GM12878 (cell line): Measurements from ENCODE around the gene DSEL. TPM values are rescaled to one million over a fixed set of nuclear protein-coding genes. Genes with fewer than 3 reads are reported as not detected.

ENCODE experiments used
- CBFB ChIP-seq: IDR thresholded peaks from 2 replicates; pipeline ENCODE4 v1.6.1; 2016; ENCODE audit warnings: antibody characterized with exemption, low read depth
- ELK1 ChIP-seq: IDR thresholded peaks from 2 replicates; pipeline ENCODE4 v1.6.1; 2012; ENCODE audit warnings: low read depth, low read length, improper control_type of control experiment
- ESRRA ChIP-seq: IDR thresholded peaks from 2 replicates; pipeline ENCODE4 v1.6.1; 2012; ENCODE audit warnings: mild to moderate bottlenecking, low read length, improper control_type of control experiment
- HDAC2 ChIP-seq: fragments of 200-600 bp; sonication (generic); IDR thresholded peaks from 2 replicates; pipeline ENCODE4 v1.6.1; 2017
- KAT2A ChIP-seq: conservative IDR thresholded peaks from 2 replicates; pipeline ENCODE4 v1.6.1; 2011; ENCODE audit warnings: low read depth, low read length; ENCODE audit not compliant: control insufficient read depth
- MEF2A ChIP-seq: IDR thresholded peaks from 2 replicates; pipeline ENCODE4 v1.6.1; 2011; ENCODE audit warnings: low read depth, mild to moderate bottlenecking, low read length, moderate library complexity; ENCODE audit not compliant: insufficient read depth
- PAX5 ChIP-seq: IDR thresholded peaks from 2 replicates; pipeline ENCODE4 v1.6.1; 2011; ENCODE audit warnings: low read depth, low read length, borderline replicate concordance
- RCOR1 ChIP-seq: conservative IDR thresholded peaks from 2 replicates; pipeline ENCODE4 v1.6.1; 2012; ENCODE audit warnings: low read depth, low read length, improper control_type of control experiment
- polyA plus RNA-seq, 11 experiments: library from polyadenylated mRNA; depleted of rRNA in 4 of 11; unstranded in 6 of 11; stranded (reverse) in 5 of 11; fragments of >200 nt; fragmentation: Nextera tagmentation in 4 of 11; fragmentation: Illumina TruSeq in 1 of 11; extraction: Ambion mirVana in 4 of 11; extraction: Trizol in 1 of 11; gene quantifications; 1 replicate in 1 of 11; 2 replicates in 10 of 11; pipeline versions ENCODE4 v1.2.1 to v1.2.3, GENCODE V29; 2011 to 2016; ENCODE audit warnings: inconsistent platforms in 2 of 11, missing spikeins in 2 of 11, low read depth in 1 of 11
- total RNA-seq, 4 experiments: library from RNA; depleted of rRNA in 3 of 4; stranded (reverse); fragments of >200 nt in 3 of 4; fragmentation: Illumina TruSeq in 1 of 4; extraction: Trizol in 1 of 4; gene quantifications; 2 replicates each; pipeline versions ENCODE4 v1.2.1 to v1.2.3, GENCODE V29; 2013 to 2021
- TF ChIP-seq, protein P1 (sequence below): IDR thresholded peaks from 2 replicates; pipeline ENCODE4 v1.6.1; 2012; ENCODE audit warnings: improper control_type of control experiment, low read depth, low read length; ENCODE audit not compliant: insufficient replicate concordance
- TF ChIP-seq, protein P2 (sequence below): fragments of 450-650 bp; IDR thresholded peaks from 2 replicates; pipeline ENCODE4 v1.6.1; 2017; ENCODE audit warnings: borderline replicate concordance

Gene DSEL
- total and polyA plus RNA-seq, 10 of the 15 experiments (the other 5 are each of a cell fraction or from before 2014, with no cell fraction given): 0.03 TPM; not detected in 9

DNA sequence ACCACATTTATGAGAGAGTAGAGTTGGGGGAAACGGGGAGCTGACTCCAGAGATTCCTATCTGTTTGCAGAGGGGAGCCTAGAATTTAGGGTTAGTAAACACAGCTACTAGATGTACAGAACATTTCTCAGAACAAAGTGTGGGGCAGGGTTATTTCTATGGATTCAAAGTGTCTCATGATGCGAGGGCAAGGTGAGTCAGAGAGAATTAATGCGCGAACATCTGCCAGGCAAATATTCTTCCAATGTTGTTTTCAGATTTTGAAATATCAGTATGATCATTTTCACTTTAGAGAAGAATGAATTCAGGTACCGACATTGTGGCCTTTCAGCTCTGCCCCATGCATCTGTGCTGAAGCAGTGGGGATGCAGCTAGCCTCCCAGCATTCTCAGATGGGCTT is 2.0 kb upstream of the DSEL start (continued):
- TF ChIP-seq, protein P1, sequence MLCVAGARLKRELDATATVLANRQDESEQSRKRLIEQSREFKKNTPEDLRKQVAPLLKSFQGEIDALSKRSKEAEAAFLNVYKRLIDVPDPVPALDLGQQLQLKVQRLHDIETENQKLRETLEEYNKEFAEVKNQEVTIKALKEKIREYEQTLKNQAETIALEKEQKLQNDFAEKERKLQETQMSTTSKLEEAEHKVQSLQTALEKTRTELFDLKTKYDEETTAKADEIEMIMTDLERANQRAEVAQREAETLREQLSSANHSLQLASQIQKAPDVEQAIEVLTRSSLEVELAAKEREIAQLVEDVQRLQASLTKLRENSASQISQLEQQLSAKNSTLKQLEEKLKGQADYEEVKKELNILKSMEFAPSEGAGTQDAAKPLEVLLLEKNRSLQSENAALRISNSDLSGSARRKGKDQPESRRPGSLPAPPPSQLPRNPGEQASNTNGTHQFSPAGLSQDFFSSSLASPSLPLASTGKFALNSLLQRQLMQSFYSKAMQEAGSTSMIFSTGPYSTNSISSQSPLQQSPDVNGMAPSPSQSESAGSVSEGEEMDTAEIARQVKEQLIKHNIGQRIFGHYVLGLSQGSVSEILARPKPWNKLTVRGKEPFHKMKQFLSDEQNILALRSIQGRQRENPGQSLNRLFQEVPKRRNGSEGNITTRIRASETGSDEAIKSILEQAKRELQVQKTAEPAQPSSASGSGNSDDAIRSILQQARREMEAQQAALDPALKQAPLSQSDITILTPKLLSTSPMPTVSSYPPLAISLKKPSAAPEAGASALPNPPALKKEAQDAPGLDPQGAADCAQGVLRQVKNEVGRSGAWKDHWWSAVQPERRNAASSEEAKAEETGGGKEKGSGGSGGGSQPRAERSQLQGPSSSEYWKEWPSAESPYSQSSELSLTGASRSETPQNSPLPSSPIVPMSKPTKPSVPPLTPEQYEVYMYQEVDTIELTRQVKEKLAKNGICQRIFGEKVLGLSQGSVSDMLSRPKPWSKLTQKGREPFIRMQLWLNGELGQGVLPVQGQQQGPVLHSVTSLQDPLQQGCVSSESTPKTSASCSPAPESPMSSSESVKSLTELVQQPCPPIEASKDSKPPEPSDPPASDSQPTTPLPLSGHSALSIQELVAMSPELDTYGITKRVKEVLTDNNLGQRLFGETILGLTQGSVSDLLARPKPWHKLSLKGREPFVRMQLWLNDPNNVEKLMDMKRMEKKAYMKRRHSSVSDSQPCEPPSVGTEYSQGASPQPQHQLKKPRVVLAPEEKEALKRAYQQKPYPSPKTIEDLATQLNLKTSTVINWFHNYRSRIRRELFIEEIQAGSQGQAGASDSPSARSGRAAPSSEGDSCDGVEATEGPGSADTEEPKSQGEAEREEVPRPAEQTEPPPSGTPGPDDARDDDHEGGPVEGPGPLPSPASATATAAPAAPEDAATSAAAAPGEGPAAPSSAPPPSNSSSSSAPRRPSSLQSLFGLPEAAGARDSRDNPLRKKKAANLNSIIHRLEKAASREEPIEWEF: no peak
- no peak for TF ChIP-seq RCOR1
- TF ChIP-seq, protein P2, sequence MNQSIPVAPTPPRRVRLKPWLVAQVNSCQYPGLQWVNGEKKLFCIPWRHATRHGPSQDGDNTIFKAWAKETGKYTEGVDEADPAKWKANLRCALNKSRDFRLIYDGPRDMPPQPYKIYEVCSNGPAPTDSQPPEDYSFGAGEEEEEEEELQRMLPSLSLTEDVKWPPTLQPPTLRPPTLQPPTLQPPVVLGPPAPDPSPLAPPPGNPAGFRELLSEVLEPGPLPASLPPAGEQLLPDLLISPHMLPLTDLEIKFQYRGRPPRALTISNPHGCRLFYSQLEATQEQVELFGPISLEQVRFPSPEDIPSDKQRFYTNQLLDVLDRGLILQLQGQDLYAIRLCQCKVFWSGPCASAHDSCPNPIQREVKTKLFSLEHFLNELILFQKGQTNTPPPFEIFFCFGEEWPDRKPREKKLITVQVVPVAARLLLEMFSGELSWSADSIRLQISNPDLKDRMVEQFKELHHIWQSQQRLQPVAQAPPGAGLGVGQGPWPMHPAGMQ: no peak
- TF ChIP-seq CBFB: no peak
- no peak for TF ChIP-seq ESRRA
- TF ChIP-seq PAX5: no peak
- TF ChIP-seq KAT2A: no peak
- TF ChIP-seq MEF2A: no peak
- TF ChIP-seq ELK1: no peak
- no peak for TF ChIP-seq HDAC2
